Measurements from ENCODE around the gene APOL1.

DNA sequence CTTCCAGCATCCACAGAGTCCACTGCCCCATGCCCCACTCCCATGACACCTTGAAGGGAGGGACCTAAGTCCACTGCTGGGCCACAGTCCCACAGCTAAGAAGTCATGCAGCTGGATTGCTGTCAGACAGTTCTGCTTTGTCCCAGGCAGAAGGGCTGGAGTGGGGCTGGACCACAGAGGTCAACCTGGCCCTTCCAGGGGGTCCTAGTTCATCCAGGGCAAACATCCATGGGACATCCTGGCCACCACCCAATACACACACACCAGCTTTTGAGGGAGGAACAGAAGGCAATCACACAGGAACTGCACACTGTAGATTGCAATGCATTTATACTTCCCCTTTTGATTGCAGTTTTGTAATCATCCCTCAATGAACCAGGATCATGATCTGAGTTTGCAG is 40.0 kb upstream of the APOL1 start:
- TF ChIP-seq, protein P1, sequence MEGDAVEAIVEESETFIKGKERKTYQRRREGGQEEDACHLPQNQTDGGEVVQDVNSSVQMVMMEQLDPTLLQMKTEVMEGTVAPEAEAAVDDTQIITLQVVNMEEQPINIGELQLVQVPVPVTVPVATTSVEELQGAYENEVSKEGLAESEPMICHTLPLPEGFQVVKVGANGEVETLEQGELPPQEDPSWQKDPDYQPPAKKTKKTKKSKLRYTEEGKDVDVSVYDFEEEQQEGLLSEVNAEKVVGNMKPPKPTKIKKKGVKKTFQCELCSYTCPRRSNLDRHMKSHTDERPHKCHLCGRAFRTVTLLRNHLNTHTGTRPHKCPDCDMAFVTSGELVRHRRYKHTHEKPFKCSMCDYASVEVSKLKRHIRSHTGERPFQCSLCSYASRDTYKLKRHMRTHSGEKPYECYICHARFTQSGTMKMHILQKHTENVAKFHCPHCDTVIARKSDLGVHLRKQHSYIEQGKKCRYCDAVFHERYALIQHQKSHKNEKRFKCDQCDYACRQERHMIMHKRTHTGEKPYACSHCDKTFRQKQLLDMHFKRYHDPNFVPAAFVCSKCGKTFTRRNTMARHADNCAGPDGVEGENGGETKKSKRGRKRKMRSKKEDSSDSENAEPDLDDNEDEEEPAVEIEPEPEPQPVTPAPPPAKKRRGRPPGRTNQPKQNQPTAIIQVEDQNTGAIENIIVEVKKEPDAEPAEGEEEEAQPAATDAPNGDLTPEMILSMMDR (IDR thresholded peaks at IDR 0.05), result no peak
- no peak for TF ChIP-seq ZFX (IDR thresholded peaks at IDR 0.05; ENCODE audit: borderline replicate concordance)

All from 22Rv1 (cell line).